NCI-H1092 treated with DMSO at 0.1 percent for 48 hours (cell line): ENCODE data around the gene HRK.
A peak's percentile ranks its signal among the peaks of the same experiment; 100 is the strongest.

ENCODE experiments used
- DNase-seq: peaks from one replicate; lab custom pipeline; 2025; lab: John Stamatoyannopoulos, UW

The HRK gene

DNA sequence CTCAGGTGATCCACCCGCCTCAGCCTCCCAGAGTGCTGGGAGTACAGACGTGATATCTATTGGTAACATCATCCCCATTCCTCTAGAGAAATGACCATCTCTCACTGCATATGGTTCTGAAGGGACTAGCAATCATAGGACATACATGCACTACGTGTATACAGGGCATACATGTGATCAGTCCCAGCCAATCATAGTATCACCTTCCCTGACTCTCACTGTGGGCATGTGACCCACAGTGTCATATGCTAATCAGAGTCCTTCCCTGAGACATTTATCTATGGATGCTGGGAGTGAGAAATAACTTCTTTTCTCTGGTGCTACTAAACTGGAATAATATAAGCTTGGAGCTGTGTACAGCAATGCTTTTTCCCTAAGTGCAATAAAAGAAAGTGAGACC lies 17.4 kb upstream of the HRK start:
- no peak for DNase-seq

DNA sequence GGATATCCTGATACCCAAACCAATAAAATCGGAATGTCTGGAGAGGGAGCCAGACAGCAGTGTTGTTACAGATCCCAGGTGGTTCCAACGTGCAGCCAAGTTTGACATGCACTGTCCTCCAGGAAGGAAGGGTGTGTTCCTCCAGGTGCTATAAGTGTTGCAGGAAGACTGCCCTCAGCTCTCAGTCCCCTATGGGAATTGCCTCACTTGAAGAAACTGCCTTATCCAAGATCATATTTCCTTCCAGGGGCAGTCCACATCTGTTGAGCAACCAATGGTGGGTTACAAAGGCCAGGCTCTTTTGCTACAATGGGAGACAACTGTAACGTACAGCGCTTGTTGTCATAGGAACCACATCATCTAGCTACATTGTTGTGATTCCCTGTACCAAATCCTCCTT lies 16.2 kb upstream of the HRK start:
- no peak for DNase-seq

DNA sequence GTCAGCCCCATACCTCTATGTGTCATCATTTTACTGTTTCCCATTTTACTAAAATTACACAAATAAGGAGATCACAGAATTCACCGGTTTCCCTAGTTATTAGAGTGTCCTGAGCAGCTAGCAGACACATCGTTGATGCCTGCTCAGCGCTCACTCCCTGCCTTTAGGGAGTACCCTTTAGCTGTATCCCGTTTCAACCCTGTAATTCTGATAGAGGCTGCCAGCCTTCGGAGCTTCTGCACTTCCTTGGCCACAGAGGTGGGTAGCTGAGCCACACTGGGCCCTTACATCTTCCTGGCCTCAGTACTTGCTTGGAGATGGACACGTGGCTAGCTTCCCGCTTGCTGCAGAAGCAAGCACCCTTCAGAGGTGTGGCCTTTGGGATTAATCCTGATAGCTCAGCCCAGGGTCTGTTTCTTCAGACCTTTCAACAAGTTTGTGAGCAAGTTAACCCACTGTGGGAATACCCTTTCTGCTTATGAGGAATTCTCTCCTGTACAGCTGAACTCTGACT lies 15.2 kb upstream of the HRK start:
- no peak for DNase-seq

DNA sequence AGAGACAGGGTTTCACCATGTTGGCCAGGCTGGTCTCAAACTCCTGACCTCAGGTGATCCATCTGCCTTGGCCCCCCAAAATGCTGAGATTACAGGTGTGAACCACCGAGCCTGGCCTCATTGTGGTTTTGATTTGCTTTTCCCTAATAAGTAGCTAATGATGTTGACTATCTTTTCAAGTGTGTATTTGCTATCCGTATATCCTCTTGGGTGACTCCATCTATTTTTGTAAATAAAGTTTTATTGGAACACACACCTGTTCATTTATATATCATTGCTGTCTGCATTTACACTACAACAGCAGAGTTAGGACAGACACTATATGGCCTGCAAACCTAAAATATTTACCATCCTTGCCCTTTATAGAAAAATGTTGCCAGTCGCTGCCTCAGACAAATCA lies 13.7 kb upstream of the HRK start:
- DNase-seq, result no peak

DNA sequence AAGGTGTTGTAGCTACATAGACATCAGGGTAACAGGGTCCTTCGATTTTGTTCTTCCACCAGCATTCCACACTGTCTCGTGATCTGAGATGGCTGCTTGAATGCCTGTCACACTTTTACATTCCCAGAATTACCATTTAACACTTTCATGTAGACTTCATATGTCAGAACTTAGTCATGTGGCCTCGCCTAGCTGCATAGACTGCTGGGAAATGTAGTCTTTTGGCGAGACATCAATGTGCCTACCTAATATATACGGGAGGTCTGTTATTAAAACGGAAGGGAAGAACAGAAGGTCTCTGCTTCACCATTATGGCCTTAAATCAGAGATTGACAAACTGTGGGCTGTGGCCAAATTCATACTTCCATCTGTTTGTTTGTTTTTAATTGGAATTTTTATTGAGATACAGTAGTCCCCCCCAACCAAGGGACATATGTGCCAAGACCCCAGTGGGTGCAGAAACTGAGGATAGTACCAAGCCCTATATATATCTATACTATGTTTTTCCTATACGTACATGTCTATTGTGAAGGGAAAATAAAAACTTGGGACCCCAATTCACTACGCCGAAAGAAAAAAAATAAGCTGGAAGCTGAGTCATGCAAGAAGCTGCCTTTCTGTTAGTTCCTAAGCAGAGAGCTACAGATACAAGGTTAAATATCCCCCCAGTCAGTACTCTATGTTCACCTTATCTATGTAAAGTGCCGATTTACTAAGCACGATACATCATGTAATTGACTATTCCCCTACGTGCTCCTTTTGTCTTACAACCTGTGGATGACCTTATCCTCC lies 11.3 kb upstream of the HRK start:
- DNase-seq, result no peak

DNA sequence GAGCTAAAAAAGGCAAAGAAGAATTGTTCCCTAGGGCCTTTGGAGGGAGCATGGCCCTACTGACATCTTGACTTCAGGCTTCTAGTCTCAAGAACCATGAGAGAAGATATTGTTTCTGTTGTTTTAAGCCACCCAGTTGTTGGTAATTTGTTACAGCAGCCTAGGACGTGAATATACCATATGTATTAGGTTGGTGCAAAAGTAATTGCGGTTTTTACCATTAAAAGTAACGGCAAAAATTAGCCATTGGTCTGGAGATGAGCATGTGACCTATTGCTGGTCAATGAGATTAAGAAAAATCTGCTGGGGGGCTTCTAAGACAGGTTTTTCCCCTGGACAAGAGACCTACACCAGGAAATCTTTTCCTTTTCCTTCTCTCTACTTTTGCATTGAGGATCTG lies 9.8 kb upstream of the HRK start:
- DNase-seq, result no peak

DNA sequence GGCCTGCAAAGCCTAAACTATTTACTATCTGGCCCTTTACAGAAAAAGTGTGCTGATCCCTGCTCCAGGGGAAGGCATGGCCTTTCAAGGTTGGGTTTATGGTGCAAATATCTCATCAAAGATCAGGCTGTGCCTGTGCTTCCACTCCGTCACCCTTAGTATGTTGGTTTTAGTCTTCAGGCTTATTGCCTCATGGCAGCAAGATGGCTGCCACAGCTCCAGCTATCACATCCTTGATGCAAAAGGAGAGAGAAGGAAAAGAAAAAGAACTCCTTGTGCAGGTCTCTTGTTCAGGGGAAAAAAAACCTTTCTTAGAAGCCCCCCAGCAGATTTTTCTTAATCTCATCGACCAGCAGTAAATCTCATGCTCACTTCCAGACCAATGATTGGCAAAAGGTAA lies 9.1 kb upstream of the HRK start:
- DNase-seq, result no peak

DNA sequence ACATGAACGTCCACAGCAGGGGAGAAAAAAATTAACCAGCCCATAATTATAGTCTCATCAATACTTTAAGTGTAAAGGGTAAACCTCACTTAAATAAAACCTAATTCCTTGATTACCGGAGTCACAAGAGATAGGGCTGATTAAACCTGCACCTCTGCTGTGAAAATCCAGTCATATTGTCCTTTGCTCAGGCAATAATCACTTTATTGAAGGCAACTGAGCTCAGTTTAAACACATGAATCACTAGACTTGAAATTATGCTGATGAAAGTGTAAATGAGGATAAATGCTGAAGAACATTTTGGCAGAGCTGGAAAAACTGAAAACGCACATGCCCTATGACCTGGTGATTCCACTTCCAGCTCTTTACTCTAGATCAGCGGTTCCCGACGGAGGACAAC lies 6.7 kb upstream of the HRK start:
- DNase-seq, result no peak

DNA sequence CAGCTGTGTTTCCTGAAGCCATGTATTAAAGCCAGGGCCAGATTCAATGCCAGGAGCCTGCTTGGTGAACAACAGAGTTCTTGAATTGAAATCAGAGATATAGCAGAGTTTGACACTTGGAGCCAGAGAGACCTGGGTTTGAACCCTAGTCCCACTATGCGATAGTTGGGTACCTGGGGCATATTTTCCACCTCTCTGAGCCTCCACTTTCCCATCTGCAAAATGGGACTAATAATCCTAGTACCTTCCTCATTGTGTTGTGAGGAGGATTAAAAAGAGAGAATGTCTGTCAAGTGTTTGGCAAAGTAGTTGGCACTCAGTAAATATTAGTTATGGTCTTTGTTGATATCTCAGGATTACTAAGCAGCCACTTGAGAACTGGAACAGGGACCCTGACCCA lies 6.0 kb upstream of the HRK start:
- DNase-seq, result no peak

DNA sequence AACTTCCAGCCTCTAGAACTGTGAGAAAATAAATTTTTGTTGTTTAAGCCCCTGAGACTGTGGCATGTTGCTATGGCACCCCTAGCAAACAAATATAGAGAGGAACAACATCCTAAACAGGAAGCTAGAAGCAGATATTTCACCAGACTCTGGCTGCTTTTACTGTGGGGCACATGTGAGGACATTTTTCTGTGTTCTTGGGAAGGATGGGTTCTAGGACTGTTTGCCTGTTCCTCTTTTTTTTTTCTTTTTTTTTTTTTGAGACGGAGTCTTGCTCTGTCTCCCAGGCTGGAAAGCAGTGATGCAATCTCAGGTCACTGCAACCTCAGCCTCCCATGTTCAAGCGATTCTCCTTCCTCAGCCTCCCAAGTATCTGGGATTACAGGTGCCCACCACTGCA lies 4.2 kb upstream of the HRK start:
- DNase-seq, result no peak

DNA sequence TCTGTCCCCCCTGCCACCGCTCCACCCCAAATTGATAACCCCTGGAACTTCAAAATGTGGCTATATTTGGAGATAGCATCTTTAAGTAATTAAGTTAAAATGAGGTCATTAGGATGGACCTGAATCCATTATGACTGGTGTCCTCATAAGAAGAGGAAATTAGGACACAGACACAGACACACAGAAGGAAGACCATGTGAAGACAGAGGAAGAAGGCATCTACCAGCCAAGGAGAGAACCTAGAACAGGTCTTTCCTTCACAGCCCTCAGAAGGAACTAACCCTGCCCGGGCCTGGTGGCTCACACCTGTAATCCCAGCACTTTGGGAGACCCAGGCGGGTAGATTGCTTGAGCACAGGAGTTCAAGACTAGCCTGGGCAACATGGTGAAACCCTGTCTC lies 3.6 kb upstream of the HRK start:
- no peak for DNase-seq

DNA sequence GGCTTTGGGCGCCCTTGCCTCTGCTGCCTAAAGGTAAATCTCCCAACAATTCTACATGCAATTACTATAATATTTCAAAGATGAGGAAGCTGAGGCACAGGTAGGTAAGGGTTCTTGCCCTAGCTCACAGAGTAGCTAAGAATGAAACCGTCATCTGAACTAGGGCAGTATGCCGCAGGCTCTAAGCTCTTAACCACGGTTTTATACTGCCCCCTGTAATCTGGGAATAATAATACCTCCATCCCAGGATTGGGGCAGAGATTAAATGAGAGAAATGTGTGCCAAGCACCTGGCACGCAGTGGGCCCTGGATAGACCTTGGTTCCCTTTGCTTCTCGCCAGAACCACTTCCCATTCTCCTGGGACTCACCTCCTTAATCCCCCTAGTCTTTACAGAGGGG lies 1.5 kb upstream of the HRK start:
- peak; percentile 30 for DNase-seq

DNA sequence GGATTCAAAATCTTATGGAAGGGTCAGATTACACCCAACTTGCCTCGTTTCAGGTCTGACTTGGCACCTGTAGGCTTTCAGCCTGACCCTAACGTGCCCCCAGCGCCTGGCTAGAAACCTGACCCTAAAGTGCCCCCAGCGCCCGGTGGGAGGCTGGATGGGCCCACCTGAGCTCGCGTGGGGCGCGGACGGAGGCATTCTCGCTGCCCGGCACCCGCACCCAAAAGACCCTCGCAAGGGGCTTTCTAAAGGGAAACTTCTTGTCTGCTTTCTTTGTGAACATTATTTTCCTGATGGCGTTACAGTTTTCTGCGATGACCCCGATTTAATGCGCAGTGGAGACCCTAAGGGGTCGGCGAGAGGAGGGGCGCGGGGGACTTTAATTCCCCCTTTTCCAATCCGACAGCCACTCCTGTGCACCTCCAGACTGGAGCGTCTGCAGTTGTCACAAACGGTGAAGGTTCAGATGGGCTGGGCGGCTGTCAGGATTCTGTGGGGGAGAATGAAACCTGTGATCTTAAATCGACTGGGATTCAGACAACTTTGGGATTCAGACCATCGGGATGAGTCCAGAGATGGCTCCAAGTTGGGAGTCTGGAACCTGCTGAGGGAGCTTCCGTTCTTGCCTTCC lies 751 bp upstream of the HRK start:
- DNase-seq, result no peak

DNA sequence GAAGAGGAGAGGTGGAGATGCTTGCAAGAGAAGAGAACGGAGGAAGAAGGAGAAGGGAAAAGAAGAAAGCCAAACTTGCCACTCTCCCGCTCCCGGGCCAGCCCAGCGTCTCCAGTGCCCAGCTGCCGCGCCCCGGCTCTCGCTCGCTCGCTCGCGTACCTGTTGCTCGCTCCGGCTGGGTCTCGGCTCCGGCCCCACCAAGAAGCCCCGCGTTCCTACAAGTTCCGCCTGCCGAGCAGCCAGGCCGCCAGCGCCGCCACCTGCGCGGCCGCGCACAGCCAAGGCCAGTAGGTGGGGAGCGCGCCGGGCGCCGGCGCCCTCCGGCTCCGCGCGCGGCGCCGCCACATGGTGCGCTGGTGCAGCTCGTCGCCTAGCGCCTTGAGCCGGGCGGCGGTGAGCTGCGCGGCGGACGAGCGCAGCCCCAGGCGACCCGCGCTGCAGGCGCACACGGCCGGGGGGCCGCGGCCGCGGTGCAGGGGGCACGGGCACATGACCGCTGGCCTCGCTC lies 370 bp downstream of the HRK start:
- peak; percentile 63 for DNase-seq

DNA sequence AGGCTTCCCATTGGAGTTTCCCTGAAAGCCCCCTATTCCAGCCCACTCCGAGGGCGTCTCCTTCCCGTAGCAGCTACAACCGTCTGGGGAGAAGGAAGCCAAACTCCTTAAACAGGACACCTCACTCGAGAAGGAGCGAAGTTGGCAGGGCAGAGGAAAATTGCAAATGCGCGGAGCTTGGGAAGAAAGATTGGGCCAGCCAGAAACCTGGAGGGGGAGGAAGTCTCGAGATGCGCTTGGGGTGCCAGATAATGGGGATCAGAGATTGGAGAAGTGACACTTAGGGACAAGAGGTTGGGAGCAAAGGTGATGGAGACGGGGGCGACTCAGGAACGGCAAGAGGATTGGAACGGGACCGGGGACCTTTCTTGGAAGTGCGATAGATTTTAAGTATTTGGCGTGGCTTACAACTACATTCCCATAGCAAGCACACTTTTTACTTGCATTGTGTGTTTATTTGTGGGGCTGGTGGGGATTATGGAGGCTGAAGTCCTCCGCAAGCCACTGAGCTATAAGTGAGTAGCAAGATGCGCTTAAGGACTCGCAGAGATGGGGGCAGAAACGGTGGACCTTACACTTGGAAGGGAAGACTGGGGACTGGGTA lies 926 bp downstream of the HRK start:
- DNase-seq, result no peak

DNA sequence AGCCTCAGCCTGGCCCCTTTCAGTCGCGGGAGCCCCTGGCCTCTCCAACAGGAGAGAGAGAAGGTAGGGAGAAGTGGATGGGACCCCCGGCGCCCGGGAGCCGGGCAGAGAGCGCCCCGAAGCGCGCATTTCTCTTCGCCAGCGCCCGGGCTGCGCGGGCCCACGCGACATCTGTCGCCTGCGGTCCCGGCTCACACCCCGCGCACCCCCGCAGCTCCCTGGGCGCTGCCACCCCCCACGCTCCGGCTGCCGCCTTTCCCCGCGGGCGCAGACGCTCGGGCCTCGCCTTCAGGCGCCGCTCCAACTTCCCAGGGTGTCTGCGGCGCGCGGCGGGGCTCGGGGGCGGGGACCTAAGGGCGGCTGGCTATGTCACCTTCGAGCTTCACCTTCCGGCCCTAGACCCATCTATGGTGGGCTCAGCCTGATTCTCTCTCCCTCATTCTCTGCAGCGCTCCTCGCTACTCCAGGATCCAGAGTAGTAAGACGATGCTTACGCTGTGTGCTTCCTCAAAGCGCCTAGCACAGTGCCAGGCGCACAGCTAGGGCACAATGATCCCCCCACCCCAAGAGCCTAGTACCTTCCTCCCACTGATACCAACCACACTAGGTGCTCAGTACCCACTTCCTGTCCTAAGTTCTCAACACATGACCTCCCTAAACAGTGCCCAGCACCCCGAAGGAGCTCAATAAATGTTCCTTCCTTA lies 1.6 kb downstream of the HRK start:
- DNase-seq, result no peak

DNA sequence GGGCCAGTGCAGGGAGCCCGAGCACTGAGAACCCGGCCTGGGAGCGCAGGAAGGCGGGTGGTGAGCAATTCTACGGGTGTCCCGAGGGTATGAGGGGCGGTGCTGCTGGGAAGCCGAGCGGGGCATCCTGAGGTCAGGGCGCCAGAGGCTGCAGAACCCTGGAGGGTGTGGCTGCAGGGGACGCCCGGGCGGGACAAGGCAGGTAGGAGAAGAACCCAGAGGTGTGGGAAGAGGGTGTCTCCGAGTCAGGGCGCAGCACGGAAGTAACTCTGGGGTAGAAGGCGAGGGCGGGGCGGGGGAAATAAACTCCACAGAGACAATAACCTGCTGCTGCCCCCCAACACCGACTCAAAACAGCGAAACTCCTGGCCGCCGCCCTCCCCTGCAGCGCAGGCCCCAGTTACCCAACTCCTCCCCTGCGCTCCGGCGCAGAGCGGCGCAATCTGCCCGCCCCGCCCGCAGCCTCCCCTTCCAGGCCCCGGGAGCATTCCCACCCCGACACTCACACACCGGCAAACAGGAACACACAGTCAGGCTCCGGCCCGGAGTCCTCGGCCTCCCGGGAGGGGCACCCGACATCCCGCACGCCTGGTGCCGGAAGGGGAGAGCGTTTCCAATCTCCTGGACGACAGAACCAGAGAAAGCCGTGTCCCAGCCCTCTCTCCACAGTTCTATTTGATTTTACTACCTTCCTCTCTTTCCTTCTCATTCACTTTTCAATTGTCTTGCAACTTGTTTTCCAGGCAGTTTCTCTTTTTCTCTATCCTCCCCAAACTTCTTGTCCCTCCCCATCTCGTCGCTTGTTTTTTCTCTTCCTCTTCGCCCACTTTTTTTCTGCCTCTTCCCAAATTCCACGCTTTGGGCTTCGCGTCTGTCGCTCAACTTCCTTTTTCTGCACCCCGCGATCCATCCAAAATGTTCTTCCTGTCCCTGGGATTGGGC lies 2.4 kb downstream of the HRK start:
- DNase-seq, result no peak

DNA sequence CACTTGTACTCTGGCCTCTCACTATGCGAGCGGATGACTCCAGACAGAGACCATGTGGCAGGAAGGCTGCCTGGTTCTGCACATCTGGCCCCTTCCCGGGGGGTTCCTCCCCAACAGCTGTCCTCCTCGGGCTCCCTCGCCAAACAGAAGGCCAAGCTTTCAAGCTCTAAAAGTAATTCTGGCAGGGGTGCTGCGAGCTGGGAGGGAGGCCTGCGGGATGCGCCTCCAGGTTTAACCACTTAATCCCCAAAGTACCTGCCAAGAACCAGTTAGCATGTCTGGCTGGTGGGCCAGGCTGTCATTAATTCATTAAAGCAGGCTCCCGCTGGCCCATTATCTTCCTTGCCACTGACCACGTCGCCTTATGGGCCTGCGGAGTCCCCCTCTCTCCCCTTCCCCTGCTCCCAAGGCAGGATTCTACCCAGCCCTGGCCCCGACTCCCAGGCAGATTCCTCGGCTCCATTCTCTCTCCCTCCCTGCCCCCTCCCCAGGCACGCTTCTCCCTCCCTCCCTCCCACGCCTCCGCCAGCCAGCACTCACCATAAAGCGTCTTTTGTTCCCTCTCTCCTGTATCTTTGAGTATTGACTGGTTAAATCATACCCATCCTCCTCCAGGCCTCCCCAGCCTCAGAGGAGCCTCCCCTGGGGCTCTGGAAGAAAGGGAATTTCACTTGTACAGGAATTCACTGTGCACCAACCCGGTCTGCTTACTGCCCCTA lies 4.9 kb downstream of the HRK start:
- no peak for DNase-seq

DNA sequence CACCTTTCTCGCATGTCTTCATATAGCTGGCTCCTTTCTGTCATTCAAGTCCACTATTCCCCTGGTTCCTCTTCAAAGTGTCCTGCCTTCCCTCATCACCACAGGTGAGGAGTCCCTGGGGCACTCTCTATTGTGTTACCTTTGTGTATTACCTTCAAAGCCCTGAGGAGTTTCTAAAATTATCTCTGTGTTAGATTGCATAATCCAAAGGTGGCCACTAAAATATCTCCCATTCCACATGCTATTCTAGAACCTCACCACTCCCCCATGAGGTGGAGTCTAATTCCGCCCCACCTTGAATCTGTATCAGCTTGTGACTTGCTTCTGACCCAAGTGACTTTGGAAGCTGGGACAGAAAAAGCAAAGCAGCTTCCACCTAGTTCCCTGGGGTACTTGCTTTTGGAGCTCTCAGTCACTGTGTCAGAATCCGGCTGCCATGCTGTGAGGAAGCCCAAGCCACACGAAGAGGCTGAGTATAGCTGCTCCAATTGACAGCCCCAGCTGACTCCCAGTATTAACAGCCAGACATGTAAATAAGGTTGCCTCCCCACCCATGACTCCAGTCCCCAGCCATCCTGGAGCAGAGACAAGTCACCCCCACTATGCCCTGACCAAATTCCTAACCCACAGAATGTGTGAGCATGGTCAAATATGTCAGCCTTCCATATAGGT lies 6.8 kb downstream of the HRK start:
- no peak for DNase-seq

DNA sequence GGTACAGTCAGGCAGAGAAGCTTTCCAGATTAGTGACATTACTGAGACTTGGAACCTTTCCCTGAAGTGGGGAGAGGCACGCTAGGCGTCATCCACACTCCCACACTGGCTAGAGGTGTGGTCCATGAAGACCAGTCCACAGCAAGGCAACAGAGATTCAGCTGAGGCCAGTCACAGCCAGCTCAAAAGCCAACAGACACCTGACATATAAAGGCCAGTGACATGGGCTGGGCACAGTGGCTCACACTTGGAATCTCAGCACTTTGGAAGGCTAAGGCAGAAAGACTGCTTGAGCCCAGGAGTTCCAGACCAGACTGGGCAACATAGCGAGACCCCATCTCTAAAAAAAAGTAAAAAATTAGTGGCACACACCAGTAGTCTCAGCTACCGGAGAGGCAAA lies 10.9 kb downstream of the HRK start:
- no peak for DNase-seq
